Activated naive CD4-positive, alpha-beta T cell treated with anti-CD3 and anti-CD28 coated beads, Interleukin-2, amount 50 U/mL, for 72 hours (primary cell): ENCODE data around the gene NPY1R. TPM values are rescaled to one million over a fixed set of nuclear protein-coding genes. Genes with fewer than 3 reads are reported as not detected.

ENCODE experiments used
- ATAC-seq, 2 donors: fragments of 150-1000 bp; cut with Tn5 transposase; 2 replicates each; pipeline ENCODE4 v1.10.0; 2021; ENCODE audit warnings: mild to moderate bottlenecking in 2 of 2, moderate library complexity in 2 of 2
- DNase-seq, 2 donors: peaks; one replicate each; pipeline ENCODE4 v3.0.0; 2021 to 2022; ENCODE audit warnings: low spot score in 2 of 2
- H3K27ac Mint-ChIP-seq, 2 donors: one replicate each; pipeline ENCODE4 v1.8.0; 2022; ENCODE audit warnings: mild to moderate bottlenecking in 2 of 2, mixed read lengths in 2 of 2
- H3K36me3 Mint-ChIP-seq, 2 donors: one replicate each; pipeline ENCODE4 v1.8.0; 2022; ENCODE audit warnings: mixed read lengths in 2 of 2
- H3K9me3 Mint-ChIP-seq, 2 donors: one replicate each; pipeline ENCODE4 v1.8.0; 2022; ENCODE audit warnings: mixed read lengths in 2 of 2
- total RNA-seq, 2 donors: library from RNA; stranded (reverse); gene quantifications; one replicate each; pipeline ENCODE4 v1.2.3, GENCODE V29; 2022

NPY1R gene
- total RNA-seq, 2 donors from 2014 or later, result not detected

GRCh38 chr4:163303069-163303468 lies 29.3 kb downstream of the NPY1R start:
- H3K27ac Mint-ChIP-seq, result no peak overlapping the region
- no peaks in the 10 kb centered on the region for H3K36me3 Mint-ChIP-seq
- no peaks in the 10 kb centered on the region for H3K9me3 Mint-ChIP-seq
- no peak for DNase-seq
- no peak for ATAC-seq

- Mint-ChIP-seq H3K9me3 (no peaks in the 10 kb centered on the region), H3K27ac (no peak overlapping the region), H3K36me3 (no peaks in the 10 kb centered on the region)
- DNase-seq (no peak), ATAC-seq (no peak)
Observed at GRCh38 chr4:163300445-163300844, 32.0 kb downstream of the NPY1R start.

GRCh38 chr4:163295138-163295537 lies 37.3 kb downstream of the NPY1R start:
- no peak for ATAC-seq
- H3K36me3 Mint-ChIP-seq, result no peaks in the 10 kb centered on the region
- H3K9me3 Mint-ChIP-seq, result no peaks in the 10 kb centered on the region
- H3K27ac Mint-ChIP-seq, result no peak overlapping the region
- DNase-seq, result no peak

- peaks cover 0 to 7% of the 10 kb centered on the region in 2 donors for H3K9me3 Mint-ChIP-seq
Observed at GRCh38 chr4:163284304-163284703, 48.1 kb downstream of the NPY1R start.

GRCh38 chr4:163280703-163281519 lies 51.5 kb downstream of the NPY1R start:
- DNase-seq (no peak), ATAC-seq (no peak)
- peaks cover 0 to 7% of the 10 kb centered on the region in 2 donors for H3K9me3 Mint-ChIP-seq
- H3K27ac Mint-ChIP-seq, result no peak overlapping the region
- no peaks in the 10 kb centered on the region for H3K36me3 Mint-ChIP-seq

More at GRCh38 chr4:163284304-163284703, 48.1 kb downstream of the NPY1R start:
- ATAC-seq (no peak), DNase-seq (no peak)
- H3K36me3 Mint-ChIP-seq, result no peaks in the 10 kb centered on the region
- H3K27ac Mint-ChIP-seq, result no peak overlapping the region

GRCh38 chr4:163279713-163280112 lies 52.7 kb downstream of the NPY1R start:
- H3K36me3 Mint-ChIP-seq, result no peaks in the 10 kb centered on the region
- H3K27ac Mint-ChIP-seq, result no peak overlapping the region
- no peak for ATAC-seq

GRCh38 chr4:163274861-163275260 lies 57.5 kb downstream of the NPY1R start:
- Mint-ChIP-seq H3K27ac (no peak overlapping the region), H3K36me3 (no peaks in the 10 kb centered on the region), H3K9me3 (no peaks in the 10 kb centered on the region)
- DNase-seq (no peak), ATAC-seq (no peak)

More at GRCh38 chr4:163279713-163280112, 52.7 kb downstream of the NPY1R start:
- DNase-seq, result no peak
- H3K9me3 Mint-ChIP-seq, result peaks cover 0 to 7% of the 10 kb centered on the region in 2 donors

Other genes with a start within 250 kb of the NPY1R start
- gene NAF1, start 165.7 kb downstream of the NPY1R start, total RNA-seq, result 10 to 100 TPM; 16.1 to 21.8 TPM
- gene NPY5R, start 11.3 kb upstream of the NPY1R start, total RNA-seq, result not detected
- gene TKTL2, start 141.2 kb upstream of the NPY1R start, total RNA-seq, result not detected
- 10 to 100 TPM; 20.2 to 45.4 TPM for gene TMA16, start 162.1 kb upstream of the NPY1R start, total RNA-seq